Spleen (tissue), 7 donors: ENCODE data around the gene GRIA1.

Source experiments
- CTCF ChIP-seq, 11 experiments: fragments of 200-600 bp in 7 of 11; fragments of 450-650 bp in 4 of 11; sonication (generic) in 4 of 11; IDR thresholded peaks in 8 of 11; conservative IDR thresholded peaks in 3 of 11; 1 replicate in 7 of 11; 2 replicates in 4 of 11; pipeline versions ENCODE4 v1.4.0 to v1.8.0; 2016 to 2021; ENCODE audit warnings: antibody characterized with exemption in 11 of 11, inconsistent platforms in 4 of 11, mild to moderate bottlenecking in 1 of 11
- POLR2A ChIP-seq, 3 donors: fragments of 450-650 bp; IDR thresholded peaks; one replicate each; pipeline ENCODE4 v1.5.1; 2017; ENCODE audit warnings: antibody characterized with exemption in 3 of 3, mild to moderate bottlenecking in 1 of 3
- POLR2AphosphoS5 ChIP-seq, 3 donors: sonication (generic); formaldehyde crosslinking; IDR thresholded peaks; one replicate each; pipeline ENCODE4 v1.5.1; 2017; ENCODE audit warnings: antibody characterized with exemption in 3 of 3
- donor health status: DM: no; HTN: no; CAD: no; lungs with moderate emphysema.
- donor health status: DM: no; HTN: no; CAD: no.
- donor health status: DM: no; HTN: no; CAD: no.

GRCh38 chr5:153775923-153776322 lies 285.5 kb downstream of the GRIA1 start:
- TF ChIP-seq CTCF (IDR thresholded peaks at IDR 0.05 in 8 of 11, conservative IDR thresholded peaks at IDR 0.05 in 3 of 11) (no peak), POLR2A (IDR thresholded peaks at IDR 0.05) (no peak), POLR2AphosphoS5 (IDR thresholded peaks at IDR 0.05) (no peak)
